ENCODE data around the gene AP5S1. TPM values are rescaled to one million over a fixed set of nuclear protein-coding genes. Genes with fewer than 3 reads are reported as not detected.

Gene AP5S1
- total RNA-seq, 1 donor: 20.4 TPM

- no peak for TF ChIP-seq CTCF (IDR thresholded peaks at IDR 0.05; ENCODE audit: insufficient read depth, low read length)
- H3K4me3 ChIP-seq (ENCODE audit: low read depth, low read length): peak overlapping the region; percentile 96
- DNase-seq (ENCODE audit: low read depth): no peak
Observed at GRCh38 chr20:3798908-3799248, 21.5 kb upstream of the AP5S1 start.

- DNase-seq (ENCODE audit: low read depth): no peak
- TF ChIP-seq CTCF (IDR thresholded peaks at IDR 0.05; ENCODE audit: insufficient read depth, low read length): no peak
Observed at GRCh38 chr20:3800256-3800877, 20.0 kb upstream of the AP5S1 start.

GRCh38 chr20:3800878-3801260 lies 19.5 kb upstream of the AP5S1 start:
- H3K4me3 ChIP-seq (ENCODE audit: low read depth, low read length): no peak overlapping the region
- TF ChIP-seq CTCF (IDR thresholded peaks at IDR 0.05; ENCODE audit: insufficient read depth, low read length): no peak
- DNase-seq (ENCODE audit: low read depth): no peak

More at GRCh38 chr20:3800256-3800877, 20.0 kb upstream of the AP5S1 start:
- H3K4me3 ChIP-seq (ENCODE audit: low read depth, low read length): peak overlapping the region; percentile 28

GRCh38 chr20:3801299-3801698 lies 19.0 kb upstream of the AP5S1 start:
- no peak overlapping the region for H3K4me3 ChIP-seq (ENCODE audit: low read depth, low read length)
- DNase-seq (ENCODE audit: low read depth): no peak
- no peak for TF ChIP-seq CTCF (IDR thresholded peaks at IDR 0.05; ENCODE audit: insufficient read depth, low read length)

GRCh38 chr20:3801846-3802245 lies 18.5 kb upstream of the AP5S1 start:
- no peak overlapping the region for H3K4me3 ChIP-seq (ENCODE audit: low read depth, low read length)
- no peak for DNase-seq (ENCODE audit: low read depth)
- TF ChIP-seq CTCF (IDR thresholded peaks at IDR 0.05; ENCODE audit: insufficient read depth, low read length): no peak

- TF ChIP-seq CTCF (IDR thresholded peaks at IDR 0.05; ENCODE audit: insufficient read depth, low read length): no peak
- no peak overlapping the region for H3K4me3 ChIP-seq (ENCODE audit: low read depth, low read length)
- DNase-seq (ENCODE audit: low read depth): no peak
Observed at GRCh38 chr20:3802524-3803239, 17.7 kb upstream of the AP5S1 start.
